SK-N-MC (cell line): ENCODE measurements around the gene USP44.

Experiments
- EZH2 ChIP-seq: fragments of 200-600 bp; sonication (generic); IDR thresholded peaks from one replicate; pipeline ENCODE4 v1.6.1; 2017; ENCODE audit warnings: antibody characterized with exemption
- FOXP2 ChIP-seq: optimal IDR thresholded peaks from 2 replicates; pipeline ENCODE3; 2011; ENCODE audit warnings: mild to moderate bottlenecking, moderate library complexity; ENCODE audit not compliant: insufficient read depth; ENCODE audit errors: extremely low read length, control extremely low read depth
- POLR2AphosphoS5 ChIP-seq: IDR thresholded peaks from 2 replicates; pipeline ENCODE4 v1.6.1; 2012; ENCODE audit warnings: mild to moderate bottlenecking, low read depth, low read length, borderline replicate concordance

DNA sequence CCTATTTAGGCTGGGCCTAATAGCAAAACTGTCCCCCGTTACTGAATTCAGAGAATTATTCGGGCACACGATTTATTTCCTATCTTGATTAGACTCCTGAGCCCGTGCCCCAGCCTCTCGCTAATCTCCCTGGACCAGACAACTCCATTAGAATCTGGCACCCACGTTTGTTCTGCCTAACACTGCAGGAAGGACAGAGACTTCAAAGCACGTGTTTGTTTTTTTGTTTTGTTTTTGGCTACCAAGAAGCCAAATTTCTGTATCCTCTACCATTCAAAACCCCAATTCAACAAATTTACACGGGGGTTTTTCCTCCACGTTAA lies 4.8 kb downstream of the USP44 start:
- TF ChIP-seq POLR2AphosphoS5: no peak
- TF ChIP-seq EZH2: no peak
- TF ChIP-seq FOXP2: no peak
